ENCODE results near the gene APOC4.
A peak's percentile ranks its signal among the peaks of the same experiment; 100 is the strongest.
"Not testable (repeated sequence)": the region's sequence is repeated elsewhere in the genome, so short reads cannot be mapped to it uniquely, and the experiment has no call there.

The APOC4 gene, protein sequence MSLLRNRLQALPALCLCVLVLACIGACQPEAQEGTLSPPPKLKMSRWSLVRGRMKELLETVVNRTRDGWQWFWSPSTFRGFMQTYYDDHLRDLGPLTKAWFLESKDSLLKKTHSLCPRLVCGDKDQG

DNA sequence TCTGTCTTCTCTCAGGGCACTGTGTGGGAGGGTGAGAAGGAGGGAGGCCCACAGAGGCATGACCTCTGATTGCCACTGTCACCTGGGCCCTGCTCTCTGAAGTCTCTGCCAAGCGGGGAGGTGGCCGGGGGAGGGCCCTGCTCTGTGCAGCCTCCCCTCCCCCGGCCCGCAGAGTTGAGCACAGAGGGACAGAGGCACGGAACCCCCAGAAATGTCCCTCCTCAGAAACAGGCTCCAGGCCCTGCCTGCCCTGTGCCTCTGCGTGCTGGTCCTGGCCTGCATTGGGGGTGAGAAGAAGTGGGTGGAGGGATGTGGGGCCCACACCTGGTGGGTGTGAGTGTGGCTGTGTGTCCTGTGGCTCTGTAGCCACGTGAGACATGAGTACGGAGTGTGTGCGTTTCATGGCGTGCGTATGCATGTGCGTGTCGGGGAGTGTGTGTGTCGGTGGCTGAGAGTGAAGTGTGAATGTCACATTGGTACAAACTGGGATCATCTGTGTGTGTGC lies at the start of gene APOC4:
Gene APOC4 (plus strand): TSS at position 171 of the 505 bp plus-strand sequence. CDS start 41 bp downstream, at position 212.
- no peak for DNase-seq

DNA sequence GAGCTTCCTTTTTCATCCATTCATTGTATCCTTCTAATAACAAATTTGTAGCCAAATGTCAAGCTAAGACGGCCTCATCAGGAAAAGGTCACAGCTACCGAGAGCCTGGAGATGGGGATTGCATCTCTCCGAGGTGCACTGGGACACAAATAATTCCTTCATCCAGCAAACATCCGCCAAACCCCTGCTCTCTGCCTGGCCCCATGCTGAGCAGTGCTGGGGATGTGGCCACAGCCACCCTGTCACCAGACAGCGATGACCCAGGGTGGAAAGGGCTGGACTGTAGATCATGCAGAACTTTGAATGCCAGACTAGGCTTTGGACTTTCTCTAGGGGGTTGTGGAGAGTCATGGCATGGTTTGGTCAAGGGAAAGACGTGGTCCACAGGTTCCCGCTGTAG lies 49.1 kb upstream of the APOC4 start:
- DNase-seq, result no peak

DNA sequence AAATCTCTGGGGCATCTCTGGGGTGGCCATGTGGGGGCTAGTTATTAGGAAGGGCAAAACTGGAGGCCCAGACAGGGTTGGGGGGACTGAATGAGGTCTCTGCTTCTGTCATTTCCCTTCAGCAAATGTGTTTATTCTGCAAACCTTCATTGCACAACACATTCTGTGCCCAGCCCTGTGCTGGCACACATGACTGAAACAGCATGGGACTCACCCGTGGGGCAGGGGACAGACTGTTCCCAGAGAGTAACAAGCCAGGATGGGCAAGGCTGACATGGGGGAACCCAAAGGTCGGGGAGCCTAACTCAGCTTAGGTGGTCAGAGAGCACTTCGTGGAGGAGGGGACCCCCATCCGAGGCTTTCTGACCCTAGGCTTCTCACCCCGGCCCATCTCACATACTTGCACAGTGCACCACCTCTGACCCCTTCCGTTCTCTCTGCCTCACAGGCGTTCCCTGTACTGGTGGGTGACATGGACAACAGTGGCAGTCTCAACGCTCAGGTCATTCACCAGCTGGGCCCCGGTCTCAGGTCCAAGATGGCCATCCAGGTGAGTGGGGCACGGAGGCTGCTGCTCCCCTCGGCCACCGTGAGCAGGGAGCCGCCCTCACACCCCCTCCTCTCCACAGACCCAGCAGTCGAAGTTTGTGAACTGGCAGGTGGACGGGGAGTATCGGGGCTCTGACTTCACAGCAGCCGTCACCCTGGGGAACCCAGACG lies 48.5 kb upstream of the APOC4 start:
- DNase-seq, result no peak

DNA sequence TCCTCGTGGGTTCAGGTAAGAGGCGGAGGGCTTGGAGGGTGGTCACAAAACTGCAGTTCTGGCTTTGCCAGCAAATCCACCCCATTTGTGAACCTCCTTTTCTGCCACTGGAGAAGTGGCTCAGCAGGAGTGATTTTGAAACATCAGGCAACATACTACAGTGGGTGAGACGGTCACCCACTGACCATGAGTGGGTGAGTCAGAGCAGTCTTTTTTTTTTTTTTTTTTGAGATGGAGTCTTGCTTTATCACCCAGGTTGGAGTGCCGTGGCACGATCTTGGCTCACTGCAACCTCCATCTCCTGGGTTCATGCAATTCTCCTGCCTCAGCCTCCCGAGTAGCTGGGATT lies 48.0 kb upstream of the APOC4 start:
- DNase-seq, result no peak

DNA sequence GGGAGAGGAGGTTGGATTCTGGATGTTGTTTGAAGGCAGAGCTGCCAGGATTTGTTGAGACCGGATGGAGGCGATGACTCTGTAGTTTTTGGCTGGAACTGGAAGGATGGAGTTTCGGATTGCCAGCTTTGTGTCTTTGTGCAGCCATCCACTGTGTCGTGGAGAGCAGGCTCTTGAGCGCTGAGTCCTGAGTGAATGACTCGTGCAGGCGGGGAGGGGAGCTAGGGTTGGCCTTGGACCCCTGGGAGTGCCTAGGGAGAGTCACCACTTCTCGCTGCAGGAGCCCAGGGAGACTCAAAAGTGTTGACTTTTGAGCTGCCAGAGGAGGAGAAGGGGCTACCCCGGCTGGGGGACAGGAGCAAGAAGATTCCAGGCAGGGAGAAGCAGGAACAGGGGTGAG lies 47.1 kb upstream of the APOC4 start:
- no peak for DNase-seq

DNA sequence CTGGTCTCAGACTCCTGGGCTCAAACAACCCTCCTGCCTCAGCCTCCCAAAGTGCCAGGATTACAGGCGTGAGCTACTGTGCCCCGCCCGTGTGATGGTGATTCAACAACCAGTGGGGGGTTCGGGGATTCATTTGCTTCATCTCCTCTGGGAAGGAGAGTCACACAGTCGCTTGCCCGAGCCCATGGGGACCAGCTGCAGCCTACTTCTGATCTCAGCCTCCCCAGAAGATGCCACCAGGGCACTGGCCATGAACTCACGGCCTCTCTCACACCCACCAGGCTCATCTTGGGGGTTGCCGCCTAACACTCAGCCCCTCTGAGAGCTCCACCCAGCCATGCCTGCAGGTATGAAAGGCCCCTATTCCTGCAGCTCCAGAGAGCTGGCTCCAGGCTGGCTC lies 44.2 kb upstream of the APOC4 start:
- no peak for DNase-seq

DNA sequence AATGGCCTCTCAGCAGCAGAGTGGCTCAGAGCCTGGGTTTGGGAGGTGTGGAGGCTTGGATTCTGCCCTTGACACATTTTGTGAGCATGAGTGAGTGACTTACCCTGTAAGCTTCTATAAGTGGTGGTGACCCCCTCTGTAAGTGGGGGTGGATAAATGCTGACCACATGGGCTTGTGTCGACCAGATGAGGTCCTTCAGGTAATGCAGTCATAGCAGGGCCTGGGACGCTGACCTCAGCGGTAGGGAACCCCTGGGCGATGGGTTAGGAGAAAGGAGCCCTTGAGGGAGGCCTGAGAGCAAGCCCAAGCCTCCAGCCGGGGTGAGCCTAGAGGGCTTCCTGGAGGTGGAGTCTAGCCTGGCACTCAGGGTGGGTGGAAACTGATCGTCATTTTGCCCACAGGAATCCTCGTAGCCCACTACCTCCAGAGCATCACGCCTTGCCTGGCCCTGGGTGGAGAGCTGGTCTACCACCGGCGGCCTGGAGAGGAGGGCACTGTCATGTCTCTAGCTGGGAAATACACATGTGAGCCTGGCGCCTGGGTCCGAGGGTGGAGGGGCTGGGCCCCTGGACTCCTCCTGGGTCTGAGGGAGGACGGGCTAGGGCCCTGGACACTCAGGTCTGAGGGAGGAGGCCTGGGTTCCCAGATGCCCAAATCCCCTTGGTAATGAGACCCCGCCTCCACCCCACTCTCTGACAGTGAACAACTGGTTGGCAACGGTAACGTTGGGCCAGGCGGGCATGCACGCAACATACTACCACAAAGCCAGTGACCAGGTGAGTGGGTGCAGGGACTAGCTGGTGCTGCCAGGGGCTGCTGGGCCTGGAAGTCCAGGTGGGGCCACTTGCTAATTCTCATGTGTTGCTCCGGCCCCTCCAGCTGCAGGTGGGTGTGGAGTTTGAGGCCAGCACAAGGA lies 41.5 kb upstream of the APOC4 start:
- no peak for DNase-seq

DNA sequence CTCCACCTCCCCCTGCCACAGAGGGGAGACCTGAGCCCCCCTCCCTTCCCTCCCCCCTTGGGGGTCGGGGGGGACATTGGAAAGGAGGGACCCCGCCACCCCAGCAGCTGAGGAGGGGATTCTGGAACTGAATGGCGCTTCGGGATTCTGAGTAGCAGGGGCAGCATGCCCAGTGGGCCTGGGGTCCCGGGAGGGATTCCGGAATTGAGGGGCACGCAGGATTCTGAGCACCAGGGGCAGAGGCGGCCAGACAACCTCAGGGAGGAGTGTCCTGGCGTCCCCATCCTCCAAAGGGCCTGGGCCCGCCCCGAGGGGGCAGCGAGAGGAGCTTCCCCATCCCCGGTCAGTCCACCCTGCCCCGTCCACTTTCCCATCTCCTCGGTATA lies 38.8 kb upstream of the APOC4 start:
- no peak for DNase-seq

DNA sequence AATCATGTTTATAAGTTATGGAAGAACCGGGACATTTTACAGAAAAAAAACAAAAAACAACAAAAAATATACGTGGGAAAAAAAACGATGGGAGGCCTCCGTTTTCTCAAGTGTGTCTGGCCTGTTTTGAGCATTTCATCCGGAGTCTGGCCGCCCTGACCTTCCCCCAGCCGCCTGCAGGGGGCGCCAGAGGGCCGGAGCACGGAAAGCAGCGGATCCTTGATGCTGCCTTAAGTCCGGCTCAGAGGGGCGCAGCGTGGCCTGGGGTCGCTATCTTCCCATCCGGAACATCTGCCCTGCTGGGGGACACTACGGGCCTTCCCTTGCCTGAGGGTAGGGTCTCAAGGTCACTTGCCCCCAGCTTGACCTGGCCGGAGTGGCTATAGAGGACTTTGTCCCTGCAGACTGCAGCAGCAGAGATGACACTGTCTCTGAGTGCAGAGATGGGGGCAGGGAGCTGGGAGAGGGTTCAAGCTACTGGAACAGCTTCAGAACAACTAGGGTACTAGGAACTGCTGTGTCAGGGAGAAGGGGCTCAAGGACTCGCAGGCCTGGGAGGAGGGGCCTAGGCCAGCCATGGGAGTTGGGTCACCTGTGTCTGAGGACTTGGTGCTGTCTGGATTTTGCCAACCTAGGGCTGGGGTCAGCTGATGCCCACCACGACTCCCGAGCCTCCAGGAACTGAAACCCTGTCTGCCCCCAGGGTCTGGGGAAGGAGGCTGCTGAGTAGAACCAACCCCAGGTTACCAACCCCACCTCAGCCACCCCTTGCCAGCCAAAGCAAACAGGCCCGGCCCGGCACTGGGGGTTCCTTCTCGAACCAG lies 38.2 kb upstream of the APOC4 start:
- DNase-seq, result peak; percentile 94

DNA sequence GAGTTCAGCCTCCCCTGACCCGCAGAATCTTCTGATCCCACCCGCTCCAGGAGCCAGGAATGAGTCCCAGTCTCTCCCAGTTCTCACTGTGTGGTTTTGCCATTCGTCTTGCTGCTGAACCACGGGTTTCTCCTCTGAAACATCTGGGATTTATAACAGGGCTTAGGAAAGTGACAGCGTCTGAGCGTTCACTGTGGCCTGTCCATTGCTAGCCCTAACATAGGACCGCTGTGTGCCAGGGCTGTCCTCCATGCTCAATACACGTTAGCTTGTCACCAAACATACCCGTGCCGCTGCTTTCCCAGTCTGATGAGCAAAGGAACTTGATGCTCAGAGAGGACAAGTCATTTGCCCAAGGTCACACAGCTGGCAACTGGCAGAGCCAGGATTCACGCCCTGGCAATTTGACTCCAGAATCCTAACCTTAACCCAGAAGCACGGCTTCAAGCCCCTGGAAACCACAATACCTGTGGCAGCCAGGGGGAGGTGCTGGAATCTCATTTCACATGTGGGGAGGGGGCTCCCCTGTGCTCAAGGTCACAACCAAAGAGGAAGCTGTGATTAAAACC lies 37.5 kb upstream of the APOC4 start:
- peak; percentile 71 for DNase-seq

DNA sequence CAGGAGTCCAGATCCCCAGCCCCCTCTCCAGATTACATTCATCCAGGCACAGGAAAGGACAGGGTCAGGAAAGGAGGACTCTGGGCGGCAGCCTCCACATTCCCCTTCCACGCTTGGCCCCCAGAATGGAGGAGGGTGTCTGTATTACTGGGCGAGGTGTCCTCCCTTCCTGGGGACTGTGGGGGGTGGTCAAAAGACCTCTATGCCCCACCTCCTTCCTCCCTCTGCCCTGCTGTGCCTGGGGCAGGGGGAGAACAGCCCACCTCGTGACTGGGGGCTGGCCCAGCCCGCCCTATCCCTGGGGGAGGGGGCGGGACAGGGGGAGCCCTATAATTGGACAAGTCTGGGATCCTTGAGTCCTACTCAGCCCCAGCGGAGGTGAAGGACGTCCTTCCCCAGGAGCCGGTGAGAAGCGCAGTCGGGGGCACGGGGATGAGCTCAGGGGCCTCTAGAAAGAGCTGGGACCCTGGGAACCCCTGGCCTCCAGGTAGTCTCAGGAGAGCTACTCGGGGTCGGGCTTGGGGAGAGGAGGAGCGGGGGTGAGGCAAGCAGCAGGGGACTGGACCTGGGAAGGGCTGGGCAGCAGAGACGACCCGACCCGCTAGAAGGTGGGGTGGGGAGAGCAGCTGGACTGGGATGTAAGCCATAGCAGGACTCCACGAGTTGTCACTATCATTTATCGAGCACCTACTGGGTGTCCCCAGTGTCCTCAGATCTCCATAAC lies 36.4 kb upstream of the APOC4 start, which contains the start of gene APOE:
Gene APOE (plus strand): TSS at position 360 of the 724 bp plus-strand sequence. CDS start 829 bp downstream, outside the sequence.
- no peak for DNase-seq

DNA sequence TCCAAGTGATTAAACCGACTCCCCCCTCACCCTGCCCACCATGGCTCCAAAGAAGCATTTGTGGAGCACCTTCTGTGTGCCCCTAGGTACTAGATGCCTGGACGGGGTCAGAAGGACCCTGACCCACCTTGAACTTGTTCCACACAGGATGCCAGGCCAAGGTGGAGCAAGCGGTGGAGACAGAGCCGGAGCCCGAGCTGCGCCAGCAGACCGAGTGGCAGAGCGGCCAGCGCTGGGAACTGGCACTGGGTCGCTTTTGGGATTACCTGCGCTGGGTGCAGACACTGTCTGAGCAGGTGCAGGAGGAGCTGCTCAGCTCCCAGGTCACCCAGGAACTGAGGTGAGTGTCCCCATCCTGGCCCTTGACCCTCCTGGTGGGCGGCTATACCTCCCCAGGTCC lies 34.4 kb upstream of the APOC4 start:
- DNase-seq, result no peak

DNA sequence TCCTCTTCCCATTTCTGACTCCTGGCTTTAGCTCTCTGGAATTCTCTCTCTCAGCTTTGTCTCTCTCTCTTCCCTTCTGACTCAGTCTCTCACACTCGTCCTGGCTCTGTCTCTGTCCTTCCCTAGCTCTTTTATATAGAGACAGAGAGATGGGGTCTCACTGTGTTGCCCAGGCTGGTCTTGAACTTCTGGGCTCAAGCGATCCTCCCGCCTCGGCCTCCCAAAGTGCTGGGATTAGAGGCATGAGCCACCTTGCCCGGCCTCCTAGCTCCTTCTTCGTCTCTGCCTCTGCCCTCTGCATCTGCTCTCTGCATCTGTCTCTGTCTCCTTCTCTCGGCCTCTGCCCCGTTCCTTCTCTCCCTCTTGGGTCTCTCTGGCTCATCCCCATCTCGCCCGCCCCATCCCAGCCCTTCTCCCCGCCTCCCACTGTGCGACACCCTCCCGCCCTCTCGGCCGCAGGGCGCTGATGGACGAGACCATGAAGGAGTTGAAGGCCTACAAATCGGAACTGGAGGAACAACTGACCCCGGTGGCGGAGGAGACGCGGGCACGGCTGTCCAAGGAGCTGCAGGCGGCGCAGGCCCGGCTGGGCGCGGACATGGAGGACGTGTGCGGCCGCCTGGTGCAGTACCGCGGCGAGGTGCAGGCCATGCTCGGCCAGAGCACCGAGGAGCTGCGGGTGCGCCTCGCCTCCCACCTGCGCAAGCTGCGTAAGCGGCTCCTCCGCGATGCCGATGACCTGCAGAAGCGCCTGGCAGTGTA lies 33.8 kb upstream of the APOC4 start:
- no peak for DNase-seq

DNA sequence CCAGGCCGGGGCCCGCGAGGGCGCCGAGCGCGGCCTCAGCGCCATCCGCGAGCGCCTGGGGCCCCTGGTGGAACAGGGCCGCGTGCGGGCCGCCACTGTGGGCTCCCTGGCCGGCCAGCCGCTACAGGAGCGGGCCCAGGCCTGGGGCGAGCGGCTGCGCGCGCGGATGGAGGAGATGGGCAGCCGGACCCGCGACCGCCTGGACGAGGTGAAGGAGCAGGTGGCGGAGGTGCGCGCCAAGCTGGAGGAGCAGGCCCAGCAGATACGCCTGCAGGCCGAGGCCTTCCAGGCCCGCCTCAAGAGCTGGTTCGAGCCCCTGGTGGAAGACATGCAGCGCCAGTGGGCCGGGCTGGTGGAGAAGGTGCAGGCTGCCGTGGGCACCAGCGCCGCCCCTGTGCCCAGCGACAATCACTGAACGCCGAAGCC lies 33.2 kb upstream of the APOC4 start:
- DNase-seq, result no peak

DNA sequence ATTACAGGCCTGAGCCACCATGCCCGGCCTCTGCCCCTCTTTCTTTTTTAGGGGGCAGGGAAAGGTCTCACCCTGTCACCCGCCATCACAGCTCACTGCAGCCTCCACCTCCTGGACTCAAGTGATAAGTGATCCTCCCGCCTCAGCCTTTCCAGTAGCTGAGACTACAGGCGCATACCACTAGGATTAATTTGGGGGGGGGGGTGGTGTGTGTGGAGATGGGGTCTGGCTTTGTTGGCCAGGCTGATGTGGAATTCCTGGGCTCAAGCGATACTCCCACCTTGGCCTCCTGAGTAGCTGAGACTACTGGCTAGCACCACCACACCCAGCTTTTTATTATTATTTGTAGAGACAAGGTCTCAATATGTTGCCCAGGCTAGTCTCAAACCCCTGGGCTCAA lies 32.3 kb upstream of the APOC4 start:
- no peak for DNase-seq

DNA sequence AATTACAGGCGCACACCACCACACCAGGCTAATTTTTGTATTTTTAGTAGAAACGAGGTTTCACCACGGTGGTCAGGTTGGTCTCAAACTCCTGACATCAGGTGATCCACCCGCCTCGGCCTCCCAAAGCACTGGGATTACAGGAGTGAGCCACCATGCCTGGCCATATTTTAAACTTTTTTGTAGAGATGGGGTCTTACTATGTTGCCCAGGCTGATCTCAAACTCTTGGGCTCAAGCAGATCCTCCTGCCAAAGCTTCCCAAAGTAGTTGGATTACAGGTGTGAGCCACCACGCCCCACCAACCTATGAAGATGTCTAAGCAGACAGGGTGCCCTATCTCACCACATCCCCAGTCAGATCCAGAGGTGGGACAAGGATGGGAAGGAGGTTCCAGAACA lies 30.1 kb upstream of the APOC4 start:
- DNase-seq, result not testable (repeated sequence)

DNA sequence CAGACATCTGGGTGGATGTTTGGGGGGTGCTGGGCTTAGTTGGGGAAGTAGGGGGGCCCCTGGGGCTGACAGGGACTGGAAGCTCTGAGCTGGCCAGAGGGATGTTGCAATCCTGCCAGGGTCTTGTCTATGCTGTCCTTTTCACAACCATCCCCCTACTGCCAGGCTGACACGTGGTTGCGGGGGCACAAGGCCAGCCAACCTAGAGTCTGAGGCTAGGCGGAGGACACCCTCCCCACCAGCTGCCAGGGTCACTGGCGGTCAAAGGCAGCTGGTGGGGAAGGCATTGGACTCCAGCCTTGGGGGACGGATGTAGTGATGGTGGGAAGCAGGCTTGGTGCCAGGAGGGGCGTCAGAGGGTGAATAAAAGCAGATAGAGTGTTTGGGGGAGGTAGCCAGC lies 29.2 kb upstream of the APOC4 start:
- DNase-seq, result no peak

DNA sequence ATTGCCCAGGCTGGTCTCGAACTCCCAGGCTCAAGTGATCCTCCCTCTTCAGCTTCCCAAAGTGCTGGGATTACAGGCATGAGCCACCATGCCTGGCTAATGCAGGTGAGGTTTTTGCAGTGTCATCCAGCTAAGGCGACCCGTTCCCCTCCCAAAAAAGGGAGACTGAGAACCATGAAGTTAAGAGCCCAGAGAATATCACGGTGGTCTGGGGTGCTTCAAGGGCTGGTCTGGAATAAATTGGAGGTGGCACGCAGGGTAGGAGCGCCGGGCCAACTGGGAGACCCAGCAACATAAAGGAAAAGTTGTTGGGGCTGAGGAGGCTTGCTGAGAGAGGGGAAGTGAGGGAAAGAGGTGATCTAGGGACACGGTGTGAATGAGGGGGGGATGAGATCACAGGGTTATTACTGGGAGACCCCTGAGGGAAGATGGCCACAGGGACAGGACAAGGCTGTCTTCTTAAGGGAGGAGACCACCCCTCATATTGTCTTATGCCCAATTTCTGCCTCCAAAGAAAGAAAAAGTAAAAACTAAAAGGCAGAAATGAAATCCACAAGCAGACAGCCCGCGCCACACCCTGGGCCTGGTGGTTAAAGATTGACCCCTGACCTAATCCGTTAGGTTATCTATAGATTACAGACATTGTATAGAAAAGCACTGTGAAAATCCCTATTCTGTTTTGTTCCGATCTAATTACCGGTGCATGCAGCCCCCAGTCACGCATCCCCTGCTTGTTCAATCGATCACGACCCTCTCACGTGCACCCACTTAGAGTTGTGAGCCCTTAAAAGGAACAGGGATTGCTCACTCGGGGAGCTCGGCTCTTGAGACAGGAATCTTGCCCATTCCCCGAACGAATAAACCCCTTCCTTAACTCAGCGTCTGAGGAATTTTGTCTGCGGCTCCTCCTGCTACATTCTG lies 28.3 kb upstream of the APOC4 start:
- DNase-seq, result not testable (repeated sequence)

DNA sequence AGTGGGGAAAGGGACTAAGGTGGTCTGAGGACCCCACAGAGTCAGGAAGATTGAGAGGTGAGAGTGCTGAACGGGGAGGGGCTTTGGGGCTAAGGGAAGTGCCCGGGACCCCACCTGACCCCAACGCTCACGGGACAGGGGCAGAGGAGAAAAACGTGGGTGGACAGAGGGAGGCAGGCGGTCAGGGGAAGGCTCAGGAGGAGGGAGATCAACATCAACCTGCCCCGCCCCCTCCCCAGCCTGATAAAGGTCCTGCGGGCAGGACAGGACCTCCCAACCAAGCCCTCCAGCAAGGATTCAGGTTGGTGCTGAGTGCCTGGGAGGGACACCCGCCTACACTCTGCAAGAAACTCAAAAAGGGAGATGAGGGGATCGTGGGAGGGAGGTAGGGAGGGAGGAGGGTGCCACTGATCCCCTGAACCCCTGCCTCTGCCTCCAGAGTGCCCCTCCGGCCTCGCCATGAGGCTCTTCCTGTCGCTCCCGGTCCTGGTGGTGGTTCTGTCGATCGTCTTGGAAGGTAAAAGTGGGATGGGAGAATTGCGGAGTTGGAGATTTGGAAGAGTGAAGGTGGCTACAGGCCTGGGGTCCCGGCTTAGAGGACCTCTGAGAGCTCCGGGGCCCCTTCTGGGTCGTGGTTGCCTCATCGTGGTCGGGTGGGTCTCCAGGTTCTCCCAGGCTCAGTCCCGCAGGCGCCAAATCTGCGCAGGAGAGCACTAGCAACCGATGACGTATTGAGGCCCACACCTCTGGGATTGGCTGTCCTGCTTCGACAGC lies 27.4 kb upstream of the APOC4 start, which contains the start of gene APOC1:
Gene APOC1 (plus strand): TSS at position 176 of the 774 bp plus-strand sequence. CDS start 284 bp downstream, at position 460.
- DNase-seq, result peak; percentile 90
